HCT116 (cell line): ENCODE data around the gene PDLIM5. TPM values are rescaled to one million over a fixed set of nuclear protein-coding genes. Genes with fewer than 3 reads are reported as not detected.

Experiments
- ATAC-seq: fragments of 200-7000 bp; cut with Tn5 transposase; 2 replicates; pipeline ENCODE4 v1.9.1; 2020; ENCODE audit warnings: mild to moderate bottlenecking, moderate library complexity
- BruUV-seq: library from RNA; stranded (reverse); fragments of 400-500 nt; replicated peaks from 2 replicates; lab custom pipeline; 2021; lab: Mats Ljungman, UMichigan
- CTCF ChIA-PET: fragments of 300-600 bp; sonication (Branson Sonifier 250); formaldehyde crosslinking; loops from one replicate; lab custom pipeline; 2021; ENCODE audit warnings: antibody characterized with exemption; lab: Charles Lee
- POLR2A ChIA-PET: fragments of 300-600, 350-600 bp; sonication (Branson Sonifier 250); formaldehyde crosslinking; loops from one replicate; lab custom pipeline; 2021; ENCODE audit warnings: antibody characterized with exemption; lab: Charles Lee
- RAD21 ChIA-PET, 2 experiments: fragments of 300-600 bp; sonication (Branson Sonifier 250); formaldehyde crosslinking; loops; one replicate each; lab custom pipeline; 2023; ENCODE audit warnings: low total read pairs in 2 of 2; ENCODE audit not compliant: uncharacterized antibody in 2 of 2, unreplicated experiment in 2 of 2, low non-redundant PET in 1 of 2; lab: Charles Lee
- DNase-seq: peaks from one replicate; pipeline ENCODE4 v3.0.0-alpha.2; 2010; ENCODE audit warnings: low read depth, low spot score
- H2AFZ ChIP-seq: fragments of 200-600 bp; shearing (Covaris generic), sonication (generic); 2 replicates; pipeline ENCODE4 v1.6.1; 2017; ENCODE audit warnings: low read depth, mixed run types, mixed read lengths, antibody characterized with exemption, low read length; ENCODE audit not compliant: poor library complexity, severe bottlenecking
- H3K27ac ChIP-seq: 2 replicates; pipeline ENCODE4 v1.5.1; 2012; ENCODE audit warnings: low read depth, low read length
- H3K27me3 ChIP-seq: fragments of 200-600 bp; sonication (generic); 2 replicates; pipeline ENCODE4 v1.6.1; 2016; ENCODE audit warnings: mixed run types, low read length, mixed read lengths; ENCODE audit not compliant: insufficient read depth
- H3K36me3 ChIP-seq, 2 experiments: fragments of 200-500 bp in 1 of 2; fragments of 200-600 bp in 1 of 2; sonication (Bioruptor generic) in 1 of 2; sonication (generic) in 1 of 2; 2 replicates each; pipeline versions ENCODE4 v1.5.1 to v1.6.1; 2014 to 2016; ENCODE audit warnings: low read length in 2 of 2, inconsistent platforms in 1 of 2, mixed read lengths in 1 of 2, mixed run types in 1 of 2; ENCODE audit not compliant: insufficient read depth in 2 of 2, control insufficient read depth in 1 of 2
- H3K4me1 ChIP-seq, 2 experiments: fragments of 200-600 bp in 1 of 2; sonication (generic) in 1 of 2; 2 replicates each; pipeline versions ENCODE4 v1.5.1 to v1.6.1; 2012 to 2017; ENCODE audit warnings: low read length in 2 of 2, inconsistent platforms in 1 of 2, mild to moderate bottlenecking in 1 of 2, mixed read lengths in 1 of 2, mixed run types in 1 of 2, moderate library complexity in 1 of 2; ENCODE audit not compliant: insufficient read depth in 2 of 2, control insufficient read depth in 1 of 2
- H3K4me2 ChIP-seq: fragments of 200-600 bp; sonication (generic); 2 replicates; pipeline ENCODE4 v1.6.1; 2017; ENCODE audit warnings: mixed run types, low read length, mixed read lengths
- H3K4me3 ChIP-seq, 2 experiments: fragments of 200-600 bp in 1 of 2; sonication (generic) in 1 of 2; replicated peaks in 1 of 2; 2 replicates each; pipeline ENCODE4 v1.5.1; 2011 to 2016; ENCODE audit warnings: low read length in 2 of 2, control low read depth in 1 of 2, low read depth in 1 of 2, mild to moderate bottlenecking in 1 of 2, mixed read lengths in 1 of 2, mixed run types in 1 of 2
- H3K79me2 ChIP-seq: fragments of 200-600 bp; sonication (generic); 2 replicates; pipeline ENCODE4 v1.6.1; 2017; ENCODE audit warnings: mild to moderate bottlenecking, mixed run types, low read length, moderate library complexity, mixed read lengths; ENCODE audit not compliant: insufficient read depth
- H3K9ac ChIP-seq: fragments of 200-600 bp; sonication (generic); 2 replicates; pipeline ENCODE4 v1.6.1; 2016; ENCODE audit warnings: low read length, mixed read lengths
- H3K9me2 ChIP-seq: fragments of 200-600 bp; sonication (generic), shearing (Covaris generic); 2 replicates; pipeline ENCODE4 v1.6.1; 2017; ENCODE audit warnings: mixed run types, mild to moderate bottlenecking, moderate library complexity; ENCODE audit not compliant: insufficient read depth
- H3K9me3 ChIP-seq, 2 experiments: fragments of 200-500 bp in 1 of 2; fragments of 200-600 bp in 1 of 2; sonication (Bioruptor generic) in 1 of 2; sonication (generic) in 1 of 2; 2 replicates each; pipeline ENCODE4 v1.6.1; 2014 to 2017; ENCODE audit warnings: low read length in 2 of 2, mixed read lengths in 2 of 2, inconsistent platforms in 1 of 2, low read depth in 1 of 2, mild to moderate bottlenecking in 1 of 2, mixed run types in 1 of 2, moderate library complexity in 1 of 2; ENCODE audit not compliant: control insufficient read depth in 1 of 2, insufficient read depth in 1 of 2
- H4K20me1 ChIP-seq: fragments of 200-600 bp; sonication (generic), shearing (Covaris generic); 2 replicates; pipeline ENCODE4 v1.6.1; 2017; ENCODE audit warnings: mixed run types, mild to moderate bottlenecking, moderate library complexity; ENCODE audit not compliant: insufficient read depth
- CBX3 ChIP-seq: IDR thresholded peaks from 2 replicates; pipeline ENCODE4 v1.6.1; 2012; ENCODE audit warnings: low read depth
- CEBPB ChIP-seq: IDR thresholded peaks from 2 replicates; pipeline ENCODE4 v1.6.1; 2012; ENCODE audit warnings: low read depth
- CTCF ChIP-seq, 3 experiments: fragments of 200-600 bp in 1 of 3; sonication (generic) in 1 of 3; IDR thresholded peaks in 2 of 3; conservative IDR thresholded peaks in 1 of 3; 2 replicates each; pipeline ENCODE4 v1.5.1; 2012 to 2017; ENCODE audit warnings: low read depth in 2 of 3, low read length in 2 of 3, antibody characterized with exemption in 1 of 3, borderline replicate concordance in 1 of 3, control low read depth in 1 of 3, mild to moderate bottlenecking in 1 of 3, mixed read lengths in 1 of 3, mixed run types in 1 of 3, moderate library complexity in 1 of 3; ENCODE audit not compliant: insufficient read depth in 1 of 3
- ELF1 ChIP-seq: IDR thresholded peaks from 2 replicates; pipeline ENCODE4 v1.6.1; 2012; ENCODE audit warnings: low read depth, borderline replicate concordance
- EZH2phosphoT487 ChIP-seq: fragments of 200-600 bp; IDR thresholded peaks from 2 replicates; pipeline ENCODE4 v1.6.1; 2018; ENCODE audit warnings: antibody characterized with exemption, borderline replicate concordance
- FOSL1 ChIP-seq: IDR thresholded peaks from 2 replicates; pipeline ENCODE4 v1.6.1; 2012; ENCODE audit warnings: low read depth
- JUND ChIP-seq: IDR thresholded peaks from 2 replicates; pipeline ENCODE4 v1.6.1; 2012
- MAX ChIP-seq: IDR thresholded peaks from 2 replicates; pipeline ENCODE4 v1.6.1; 2012
- POLR2A ChIP-seq: IDR thresholded peaks from 2 replicates; pipeline ENCODE4 v1.7.0; 2011; ENCODE audit warnings: borderline replicate concordance; ENCODE audit not compliant: insufficient read depth, insufficient read length; ENCODE audit errors: extremely low read depth
- POLR2AphosphoS5 ChIP-seq: IDR thresholded peaks from 2 replicates; pipeline ENCODE4 v1.6.1; 2011; ENCODE audit warnings: mild to moderate bottlenecking, low read depth, low read length, moderate library complexity
- REST ChIP-seq: IDR thresholded peaks from 2 replicates; pipeline ENCODE4 v1.6.1; 2012; ENCODE audit warnings: low read depth
- SIN3A ChIP-seq: IDR thresholded peaks from 2 replicates; pipeline ENCODE4 v1.6.1; 2012; ENCODE audit warnings: low read depth
- SP1 ChIP-seq: IDR thresholded peaks from 2 replicates; pipeline ENCODE4 v1.6.1; 2012; ENCODE audit warnings: low read depth
- TCF7L2 ChIP-seq: IDR thresholded peaks from 2 replicates; pipeline ENCODE4 v1.7.0; 2011; ENCODE audit warnings: borderline replicate concordance, inconsistent platforms; ENCODE audit not compliant: insufficient read depth, insufficient read length; ENCODE audit errors: extremely low read depth
- YY1 ChIP-seq: IDR thresholded peaks from 2 replicates; pipeline ENCODE4 v1.6.1; 2011; ENCODE audit warnings: low read length, low read depth, moderate library complexity, mild to moderate bottlenecking; ENCODE audit not compliant: insufficient replicate concordance; ENCODE audit errors: extremely low read depth
- ZBTB33 ChIP-seq: IDR thresholded peaks from 2 replicates; pipeline ENCODE4 v1.6.1; 2011; ENCODE audit warnings: mild to moderate bottlenecking, low read length, moderate library complexity; ENCODE audit not compliant: insufficient replicate concordance; ENCODE audit errors: extremely low read depth
- ZFX ChIP-seq: fragments of 450-650 bp; IDR thresholded peaks from 2 replicates; pipeline ENCODE4 v1.6.1; 2017
- intact Hi-C: fragments of 100-400 bp; cut with micrococcal nuclease; formaldehyde crosslinking; loops from 2 replicates; pipeline ENCODE4 v1.10.0; 2022
- total RNA-seq: library from RNA; stranded (reverse); gene quantifications from one replicate; pipeline ENCODE4 v1.2.1, GENCODE V29; 2021; ENCODE audit not compliant: unreplicated experiment

The PDLIM5 gene
- total RNA-seq, 1 experiment from 2014 or later: 130 TPM

GRCh38 chr4:94603170-94603747 is 151.5 kb downstream of the PDLIM5 start (continued):
- TF ChIP-seq REST (peak; percentile 46), CEBPB (no peak), CTCF (IDR thresholded peaks at IDR 0.05 in 2 of 3, conservative IDR thresholded peaks at IDR 0.05 in 1 of 3; ENCODE audit: borderline replicate concordance in 1 of 3, insufficient read depth in 1 of 3, low read depth in 2 of 3, low read length in 2 of 3) (no peak), POLR2A (no peak), ELF1 (no peak)
- TF ChIP-seq, all 23 proteins: peak for 2

DNA sequence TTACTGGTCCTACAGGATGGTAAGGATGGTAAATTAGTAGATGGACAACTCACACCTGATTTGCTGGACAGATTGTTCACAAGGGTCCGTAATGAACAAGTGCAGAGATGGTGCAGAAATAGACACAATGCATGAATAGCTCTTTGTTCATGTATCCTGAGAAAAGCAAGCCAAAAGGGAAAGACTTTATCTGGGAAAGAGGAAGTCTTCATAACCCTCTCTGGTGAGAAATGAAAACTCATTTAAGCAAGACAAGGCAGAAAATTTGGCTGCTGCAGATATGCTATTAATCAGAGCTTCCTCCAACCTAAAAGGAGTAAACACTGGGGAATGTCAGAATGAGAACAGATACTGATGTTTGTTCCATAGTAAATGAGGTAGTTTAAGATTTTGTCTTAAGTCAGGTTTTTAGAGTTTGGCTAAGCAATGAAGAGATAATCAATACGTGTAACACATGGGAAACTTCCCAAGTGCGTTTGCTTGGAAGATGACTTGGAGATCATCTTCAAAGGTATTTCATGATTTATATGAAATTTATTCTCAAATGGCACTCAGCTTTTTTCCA is 153.6 kb downstream of the PDLIM5 start:
- DNase-seq (no peak), ATAC-seq (no peak)
- Histone ChIP-seq H3K9ac (no peak overlapping the region), H2AFZ (no peak overlapping the region), H3K79me2 (no peaks in the 10 kb centered on the region), H4K20me1 (no peaks in the 10 kb centered on the region), H3K9me3 (no peaks in the 10 kb centered on the region), H3K27me3 (no peaks in the 10 kb centered on the region), H3K9me2 (no peaks in the 10 kb centered on the region), H3K4me2 (no peak overlapping the region), H3K4me1 (peaks cover 4 to 8% of the 10 kb centered on the region in 2 experiments; a peak in 2 of 4 replicates), H3K4me3 (no peak overlapping the region), H3K36me3 (no peaks in the 10 kb centered on the region), H3K27ac (no peak overlapping the region)
- intact Hi-C loops: no loop called here
- CTCF ChIA-PET: no interaction called here
- RAD21 ChIA-PET: no interaction called here
- no TSS peak for BruUV-seq
- POLR2A ChIA-PET: no interaction called here
- TF ChIP-seq SP1 (no peak), ZBTB33 (no peak), YY1 (no peak), EZH2phosphoT487 (no peak), ZFX (no peak), SIN3A (no peak), FOSL1 (no peak), CEBPB (no peak), POLR2AphosphoS5 (no peak), TCF7L2 (no peak), CBX3 (no peak), MAX (no peak), JUND (no peak), POLR2A (no peak)
